NCI-H2227 (cell line): Measurements from ENCODE around the gene FAM241A.
"Not testable (repeated sequence)": the region's sequence is repeated elsewhere in the genome, so short reads cannot be mapped to it uniquely, and the experiment has no call there.

Source experiments
- DNase-seq: peaks from one replicate; lab custom pipeline; 2025; ENCODE audit not compliant: unreplicated experiment; lab: John Stamatoyannopoulos, UW

The FAM241A gene

GRCh38 chr4:112172180-112172579 lies 26.9 kb downstream of the FAM241A start:
- no peak for DNase-seq

DNA sequence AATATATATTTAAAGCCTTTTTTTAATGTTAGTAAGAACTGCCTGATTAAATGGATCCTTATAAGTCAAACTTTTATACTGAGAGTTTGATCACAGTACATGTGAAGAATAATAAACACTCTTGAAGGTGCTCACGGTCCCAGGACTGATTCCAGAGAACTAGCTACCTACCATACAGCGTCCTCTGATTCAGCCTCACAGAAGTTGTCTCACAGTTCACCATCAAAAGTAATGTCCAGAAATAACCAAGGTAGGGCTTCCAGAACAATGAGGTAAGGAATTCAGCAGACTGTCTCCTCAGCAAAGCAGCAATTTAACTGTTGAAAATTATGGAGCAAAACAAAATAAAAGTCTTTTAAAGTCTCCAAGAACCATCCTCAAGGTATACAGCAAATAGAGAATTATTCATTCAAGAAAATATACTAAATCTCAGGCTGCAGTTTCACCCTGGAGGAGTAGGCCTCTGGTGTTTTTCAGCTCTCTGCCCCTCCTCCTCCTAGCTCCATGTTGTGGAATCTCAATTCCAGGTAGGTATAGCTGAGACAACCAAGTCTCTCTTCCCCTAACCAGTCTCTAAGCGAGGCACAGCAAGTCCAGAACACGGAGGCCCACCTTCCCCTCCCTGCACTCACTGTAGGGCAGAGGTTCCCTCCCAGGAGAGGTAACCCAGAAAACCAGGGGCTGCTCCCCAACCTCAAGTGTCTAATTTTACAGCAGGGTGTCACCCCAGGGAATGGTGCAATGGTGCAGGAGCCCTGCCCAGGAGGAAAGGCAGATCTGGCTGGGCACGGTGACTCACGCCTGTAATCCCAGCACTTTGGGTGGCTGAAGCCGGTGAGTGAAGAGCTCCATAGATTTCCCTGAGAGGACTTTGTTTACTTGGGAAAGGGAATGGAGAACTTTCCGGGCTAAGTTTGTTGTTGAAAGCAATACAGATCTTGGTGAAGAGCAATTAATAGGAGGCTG lies 28.6 kb downstream of the FAM241A start:
- DNase-seq: no peak

DNA sequence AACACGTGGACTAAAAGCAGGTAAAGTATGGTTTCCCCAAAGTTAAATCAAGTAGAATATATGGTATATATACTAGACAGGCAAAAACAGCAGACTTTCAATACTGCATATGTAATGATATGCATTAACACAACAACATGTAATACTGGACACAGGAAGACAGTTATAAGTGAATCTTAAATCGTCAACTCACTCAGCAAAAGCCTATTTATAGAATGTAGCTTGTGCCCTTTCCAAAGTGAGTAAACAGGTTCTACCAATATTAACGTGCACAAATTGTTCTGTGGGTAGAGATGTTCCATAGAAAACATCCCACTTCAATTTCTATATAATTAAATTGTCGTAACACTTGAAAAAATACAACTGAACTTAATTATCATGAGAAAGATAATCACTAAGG lies 30.6 kb downstream of the FAM241A start:
- DNase-seq: no peak

- DNase-seq: no peak
Observed at GRCh38 chr4:112176596-112176995, 31.3 kb downstream of the FAM241A start.

- not testable (repeated sequence) for DNase-seq
Observed at GRCh38 chr4:112178741-112179140, 33.5 kb downstream of the FAM241A start.

DNA sequence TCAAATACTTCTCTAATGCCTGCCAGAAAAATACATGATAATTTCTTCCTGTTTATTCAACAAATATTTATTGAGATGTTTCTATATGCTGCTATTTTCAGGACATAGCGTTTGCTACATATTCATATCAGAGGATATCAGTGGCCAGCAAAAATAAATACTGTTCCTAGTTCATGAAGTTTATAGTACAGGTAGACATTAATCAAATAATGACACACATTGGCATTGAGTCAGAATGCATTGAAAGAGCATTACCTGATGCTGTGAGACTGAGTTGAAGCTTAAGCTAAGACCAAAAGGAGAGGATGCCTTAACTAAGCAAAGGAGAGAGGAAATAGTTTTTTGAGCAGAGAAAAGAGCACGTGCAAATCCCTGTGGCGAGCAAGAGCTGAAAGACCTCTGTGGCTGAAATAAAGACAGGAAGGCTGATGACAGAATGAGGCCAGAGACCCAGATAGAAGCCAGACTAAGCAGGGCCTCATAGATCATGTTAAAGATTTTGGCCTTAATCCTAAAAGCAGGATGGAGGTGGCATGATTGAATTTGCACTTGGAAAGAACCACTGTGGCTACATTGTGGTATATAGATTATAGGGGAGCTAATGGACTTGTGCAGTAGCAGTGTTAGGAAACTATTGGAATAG lies 36.2 kb downstream of the FAM241A start:
- DNase-seq: no peak

DNA sequence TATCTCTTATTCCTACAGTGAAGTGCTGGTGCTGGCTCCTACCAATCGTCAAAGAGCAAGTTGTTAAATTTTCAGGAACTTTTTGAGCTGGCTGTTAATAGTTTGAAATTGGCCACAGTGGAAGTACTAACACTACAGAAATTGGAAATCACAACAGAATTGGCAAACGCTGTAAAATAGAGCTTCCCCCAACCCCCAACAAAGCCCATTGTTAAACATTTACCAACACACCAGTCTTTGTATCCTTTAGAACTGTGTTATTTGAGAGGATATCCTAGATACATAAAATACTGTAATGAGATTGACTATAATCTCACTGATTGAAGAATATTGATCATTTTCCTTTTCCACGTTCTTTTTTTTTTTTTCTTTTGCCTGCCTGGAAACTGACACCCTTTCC lies 37.4 kb downstream of the FAM241A start:
- DNase-seq: no peak

GRCh38 chr4:112183252-112183651 lies 38.0 kb downstream of the FAM241A start:
- no peak for DNase-seq

DNA sequence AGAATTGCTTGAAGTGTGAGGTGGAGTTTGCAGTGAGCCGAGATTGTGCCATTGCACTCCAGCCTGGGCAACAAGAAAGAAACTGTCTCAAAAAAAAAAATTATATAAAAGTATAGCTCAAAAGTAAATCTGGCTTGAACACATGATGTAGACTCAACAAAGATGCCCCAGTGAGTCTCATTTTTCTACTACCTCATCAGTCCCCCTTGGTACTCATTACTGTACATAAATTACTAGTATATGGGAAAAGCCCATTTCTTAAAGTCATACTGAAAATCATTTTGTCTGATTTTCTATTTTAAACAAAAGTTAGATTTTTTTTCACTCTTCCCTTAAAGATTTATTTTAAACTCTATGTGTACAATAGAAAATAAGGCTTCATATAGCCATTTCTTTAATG lies 39.2 kb downstream of the FAM241A start:
- DNase-seq: no peak

DNA sequence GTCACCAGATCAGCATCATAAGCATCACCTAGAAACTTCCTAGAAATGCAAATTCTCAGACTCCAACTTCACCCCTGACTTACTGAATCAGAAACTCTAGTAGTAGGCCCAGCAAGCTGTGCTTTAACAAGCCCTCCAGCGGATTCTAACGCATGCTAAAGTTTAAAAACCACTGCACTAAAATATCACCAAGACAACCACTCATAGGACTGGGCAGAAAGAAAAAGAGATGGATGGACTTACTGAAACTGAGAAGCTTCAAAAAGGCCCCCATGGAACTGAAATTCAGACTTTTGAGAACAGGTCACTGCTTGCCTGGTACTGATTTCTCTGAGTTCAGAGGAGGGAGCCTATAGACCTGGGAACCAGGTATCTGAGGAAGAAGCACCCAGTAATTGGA lies 40.1 kb downstream of the FAM241A start:
- DNase-seq: no peak

DNA sequence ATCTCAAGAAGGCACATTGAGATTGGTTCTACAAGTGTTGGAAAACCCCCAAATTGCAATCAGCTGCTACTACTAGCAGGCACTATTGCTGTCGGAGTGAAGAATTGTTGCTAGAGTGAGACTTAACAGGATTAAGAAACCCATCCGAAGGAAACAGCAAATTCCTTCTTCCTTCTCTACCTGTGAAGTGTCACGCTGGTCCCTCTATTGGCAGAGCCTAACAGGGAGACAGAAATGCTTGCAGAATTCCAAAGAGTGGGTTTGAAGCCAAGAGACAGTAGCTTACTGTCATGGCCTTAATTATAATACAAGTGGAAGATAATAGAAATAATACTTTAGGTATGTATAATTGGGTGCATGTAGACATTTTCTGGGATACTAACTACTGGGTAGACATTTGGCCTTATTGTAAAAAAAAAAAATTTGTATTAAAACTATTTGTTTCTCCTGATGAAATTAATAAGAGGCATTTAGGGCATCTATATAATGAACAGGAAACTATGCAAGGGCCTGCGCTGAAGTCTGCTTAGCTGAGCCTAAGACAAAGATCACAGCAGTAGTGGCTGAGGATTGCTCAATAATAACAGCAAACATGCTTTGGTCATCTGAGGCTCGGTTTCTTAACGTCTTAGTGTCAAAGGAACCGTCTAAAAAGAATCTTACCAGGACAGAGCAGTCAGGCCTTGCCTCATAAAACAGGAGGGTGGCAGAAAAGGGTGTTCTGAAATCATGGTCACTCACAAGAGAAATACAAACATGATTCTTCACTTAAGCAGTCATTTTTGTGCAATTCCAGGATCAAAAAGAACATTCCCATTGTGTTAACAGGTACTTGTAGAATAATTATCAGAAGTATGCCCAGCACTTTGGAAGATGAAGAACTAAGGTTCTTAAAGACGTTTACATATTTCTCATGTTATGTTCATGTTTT lies 40.8 kb downstream of the FAM241A start:
- no peak for DNase-seq

- no peak for DNase-seq
Observed at GRCh38 chr4:112189754-112190153, 44.5 kb downstream of the FAM241A start.

- no peak for DNase-seq
Observed at GRCh38 chr4:112190684-112191083, 45.4 kb downstream of the FAM241A start.

- DNase-seq: no peak
Observed at GRCh38 chr4:112196461-112196860, 51.2 kb downstream of the FAM241A start.

- DNase-seq: no peak
Observed at GRCh38 chr4:112199041-112199440, 53.8 kb downstream of the FAM241A start.

- DNase-seq: no peak
Observed at GRCh38 chr4:112201915-112202505, 56.8 kb downstream of the FAM241A start.

GRCh38 chr4:112203593-112203992 lies 58.3 kb downstream of the FAM241A start:
- no peak for DNase-seq

DNA sequence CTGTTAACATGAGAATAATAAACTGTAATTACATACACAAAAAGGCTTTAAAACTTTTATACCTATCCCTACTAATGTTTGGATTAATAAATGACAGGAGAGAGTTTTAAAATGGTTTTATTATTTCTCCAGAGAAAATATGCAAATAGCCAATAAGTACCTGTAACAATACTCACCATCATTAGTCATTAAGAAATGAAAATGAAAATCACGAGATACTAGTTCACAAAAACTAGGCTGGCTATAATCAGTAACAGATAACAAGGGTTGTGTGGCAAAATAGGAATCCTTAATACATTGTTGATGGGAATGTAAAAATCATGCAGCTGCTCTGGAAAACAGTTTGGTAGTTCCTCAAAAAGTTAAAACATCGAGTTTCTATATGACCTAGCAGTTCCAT lies 61.2 kb downstream of the FAM241A start:
- DNase-seq: no peak

- not testable (repeated sequence) for DNase-seq
Observed at GRCh38 chr4:112208137-112209095, 63.2 kb downstream of the FAM241A start.

- DNase-seq: no peak
Observed at GRCh38 chr4:112210777-112211176, 65.5 kb downstream of the FAM241A start.
